GM21723 (cell line): ENCODE results near the gene GDA.
A peak's percentile ranks its signal among the peaks of the same experiment; 100 is the strongest.
"Not testable (repeated sequence)": the region's sequence is repeated elsewhere in the genome, so short reads cannot be mapped to it uniquely, and the experiment has no call there.

Experiments
- ATAC-seq: cut with Tn5 transposase; IDR thresholded peaks from one replicate; pipeline ENCODE4 v1.9.1; 2021; ENCODE audit warnings: mild to moderate bottlenecking, moderate library complexity; ENCODE audit not compliant: unreplicated experiment

The GDA gene

GRCh38 chr9:72274441-72274840 lies 125.2 kb downstream of the GDA start:
- ATAC-seq, result no peak

- ATAC-seq, result no peak
Observed at GRCh38 chr9:72274916-72275315, 125.7 kb downstream of the GDA start.

DNA sequence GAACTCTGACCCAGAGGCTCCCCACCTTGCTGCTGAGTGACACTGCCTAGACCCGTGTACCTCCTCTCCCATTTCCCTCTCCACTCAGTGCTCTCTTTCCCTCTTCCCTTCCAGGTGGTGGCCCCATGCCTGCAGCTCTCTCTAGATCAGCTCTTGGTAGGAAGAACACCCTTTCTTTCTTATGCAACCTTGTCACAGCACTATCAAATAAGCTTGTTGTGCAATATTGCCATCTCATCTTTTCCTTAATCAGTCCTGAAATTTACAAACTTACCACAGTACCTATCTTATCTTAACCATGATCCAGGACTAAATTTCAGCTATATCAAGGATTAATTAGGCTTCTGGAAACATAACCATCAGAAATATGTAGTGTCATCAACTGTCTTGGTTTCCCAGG lies 127.2 kb downstream of the GDA start:
- no peak for ATAC-seq

- ATAC-seq, result peak; percentile 72
Observed at GRCh38 chr9:72278959-72279358, 129.7 kb downstream of the GDA start.

DNA sequence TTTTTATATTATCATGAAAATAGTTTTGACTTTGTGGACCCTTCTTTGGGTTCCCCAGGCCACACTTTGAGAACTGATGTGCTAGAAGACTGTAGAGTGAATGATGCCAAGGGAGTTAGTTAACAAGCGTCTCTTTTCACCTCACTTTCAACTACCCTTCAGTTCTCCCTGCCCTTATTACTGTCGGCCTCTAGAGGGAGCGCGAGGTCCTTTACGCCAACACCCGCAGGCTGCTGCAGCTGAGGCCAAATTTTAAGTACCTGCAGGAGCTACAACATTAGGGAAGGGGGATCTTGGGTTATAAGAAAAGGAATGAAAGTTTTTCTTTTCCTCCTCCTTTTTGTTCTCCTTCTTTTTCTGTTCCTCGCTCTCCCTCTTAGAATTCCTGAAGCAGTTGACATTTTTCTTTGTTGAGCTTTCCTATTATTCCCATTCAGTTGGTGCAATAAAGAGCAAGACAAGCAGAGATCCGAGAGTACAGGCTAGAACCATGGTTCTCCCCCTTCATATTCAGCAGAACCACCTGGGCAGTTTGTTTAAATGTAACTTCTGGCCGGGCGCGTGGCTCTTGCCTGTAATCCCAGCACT lies 131.8 kb downstream of the GDA start:
- peak; percentile 91 for ATAC-seq

DNA sequence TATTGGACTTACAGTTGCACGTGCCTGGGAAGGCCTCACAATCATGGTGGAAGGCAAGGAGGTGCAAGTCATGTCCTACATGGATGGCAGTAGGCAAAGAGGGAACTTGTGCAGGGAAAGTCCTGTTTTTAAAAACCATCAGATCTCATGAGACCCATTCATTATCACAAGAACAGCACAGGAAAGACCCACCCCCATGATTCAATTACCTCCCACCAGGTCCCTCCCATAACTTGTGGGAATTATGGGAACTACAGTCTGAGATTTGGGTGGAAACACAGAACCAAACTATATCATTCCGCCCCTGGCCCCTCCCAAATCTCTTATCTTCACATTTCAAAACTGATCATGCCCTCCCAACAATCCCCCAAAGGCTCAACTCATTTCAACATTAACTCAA lies 140.2 kb downstream of the GDA start:
- no peak for ATAC-seq

DNA sequence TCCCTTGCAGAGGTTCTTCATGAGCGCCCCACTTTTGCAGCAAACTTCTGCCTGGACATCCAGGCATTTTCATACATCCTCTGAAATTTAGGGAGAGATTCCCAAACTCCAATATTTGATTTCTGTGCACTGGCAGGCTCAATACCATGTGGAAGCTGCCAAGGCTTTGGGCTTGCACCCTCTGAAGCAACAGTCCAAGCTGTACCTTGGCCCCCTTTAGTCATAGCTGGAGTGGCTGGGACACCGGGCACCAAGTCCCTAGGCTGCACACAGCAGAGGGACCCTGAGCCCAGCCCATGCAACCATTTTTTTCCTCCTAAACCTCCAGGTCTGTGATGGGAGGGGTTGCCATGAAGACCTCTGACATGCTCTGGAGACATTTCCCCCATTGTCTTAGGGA lies 141.1 kb downstream of the GDA start:
- no peak for ATAC-seq

DNA sequence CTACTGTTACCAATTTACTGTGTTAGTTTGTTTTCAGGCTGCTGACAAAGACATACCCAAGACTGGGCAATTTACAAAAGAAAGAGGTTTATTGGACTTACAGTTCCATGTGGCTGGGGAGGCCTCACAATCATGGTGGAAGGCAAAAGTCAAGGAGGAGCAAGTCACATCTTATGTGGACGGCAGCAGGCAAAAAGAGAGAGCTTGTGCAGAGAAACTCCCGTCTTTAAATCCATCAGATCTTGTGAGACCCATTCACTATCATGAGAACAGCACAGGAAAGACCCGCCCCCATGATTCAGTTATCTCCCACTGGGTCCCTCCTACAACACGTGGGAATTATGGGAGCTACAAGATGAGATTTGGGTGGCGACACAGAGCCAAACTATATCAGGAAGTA lies 142.3 kb downstream of the GDA start:
- ATAC-seq, result not testable (repeated sequence)

DNA sequence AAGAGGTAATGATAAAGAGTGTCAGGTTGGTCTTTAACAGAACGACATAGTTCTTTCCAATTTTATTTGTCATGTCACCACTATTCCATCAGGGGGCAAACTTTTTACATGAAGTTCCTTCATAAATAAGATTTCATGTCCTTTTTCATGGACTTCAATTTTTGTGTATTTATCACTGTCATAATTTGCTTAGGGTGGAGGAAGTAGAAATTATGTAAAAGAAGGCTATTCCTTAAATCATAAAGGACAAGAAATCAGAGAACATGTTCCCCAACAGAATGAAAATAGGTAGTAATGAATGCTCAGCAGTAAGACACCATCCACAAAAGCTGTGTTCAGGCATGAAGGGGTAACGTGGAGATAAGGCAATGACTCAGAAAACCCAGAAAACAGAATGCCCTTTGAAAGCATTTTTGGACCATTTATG lies 143.0 kb downstream of the GDA start:
- peak; percentile 71 for ATAC-seq

DNA sequence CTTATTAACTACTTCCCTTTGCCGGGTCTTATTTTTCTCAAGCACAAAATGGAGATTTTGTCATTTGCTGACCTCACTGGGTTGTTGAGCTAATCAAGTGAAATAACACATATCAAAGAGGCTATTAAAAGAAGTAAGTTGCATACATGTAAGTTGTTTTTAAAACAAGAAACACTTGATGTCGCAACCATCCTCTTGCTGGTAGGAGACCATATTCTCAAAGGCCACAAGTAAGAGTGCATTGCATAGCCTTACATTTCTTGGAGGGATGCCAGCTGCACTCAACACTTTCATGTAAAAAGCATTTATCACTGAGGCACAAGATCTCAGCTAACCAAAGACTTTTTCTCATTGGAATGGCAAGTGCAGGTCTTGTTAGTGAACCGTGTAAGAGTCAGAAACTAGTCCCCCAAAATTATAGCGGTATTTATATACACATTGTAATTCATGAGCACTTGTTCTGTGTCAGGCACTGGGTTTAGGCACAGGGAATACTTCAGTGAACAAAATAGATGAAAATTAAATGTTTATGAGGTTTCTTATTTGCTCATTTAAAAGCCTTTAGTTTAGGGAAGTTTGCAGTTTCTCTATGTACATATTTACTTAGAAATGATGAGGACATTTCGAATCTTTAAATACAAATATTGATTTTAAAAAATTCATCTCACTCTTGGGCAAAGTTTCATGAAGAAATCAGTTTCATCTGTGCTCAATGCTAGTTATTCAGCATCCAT lies 143.8 kb downstream of the GDA start:
- ATAC-seq, result no peak

DNA sequence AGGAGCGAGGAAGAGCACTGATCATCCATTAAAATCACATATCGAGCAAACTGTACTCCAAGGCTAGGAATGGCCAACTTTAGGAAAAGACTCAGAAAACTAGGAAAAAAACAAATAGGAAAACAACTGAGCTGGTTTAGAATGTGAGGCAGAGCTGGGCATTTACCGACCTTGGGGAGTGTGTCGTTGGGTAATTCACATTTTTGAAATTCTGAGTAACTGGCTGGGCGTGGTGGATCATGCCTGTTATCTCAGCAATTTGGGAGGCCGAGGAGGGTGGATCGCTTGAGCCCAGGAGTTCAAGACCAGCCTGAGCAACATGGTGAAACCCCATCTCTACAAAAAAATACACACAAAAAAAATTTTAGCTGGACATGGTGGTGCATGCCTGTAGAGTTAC lies 145.7 kb downstream of the GDA start:
- no peak for ATAC-seq

GRCh38 chr9:72297516-72297915 lies 148.3 kb downstream of the GDA start:
- ATAC-seq, result no peak

DNA sequence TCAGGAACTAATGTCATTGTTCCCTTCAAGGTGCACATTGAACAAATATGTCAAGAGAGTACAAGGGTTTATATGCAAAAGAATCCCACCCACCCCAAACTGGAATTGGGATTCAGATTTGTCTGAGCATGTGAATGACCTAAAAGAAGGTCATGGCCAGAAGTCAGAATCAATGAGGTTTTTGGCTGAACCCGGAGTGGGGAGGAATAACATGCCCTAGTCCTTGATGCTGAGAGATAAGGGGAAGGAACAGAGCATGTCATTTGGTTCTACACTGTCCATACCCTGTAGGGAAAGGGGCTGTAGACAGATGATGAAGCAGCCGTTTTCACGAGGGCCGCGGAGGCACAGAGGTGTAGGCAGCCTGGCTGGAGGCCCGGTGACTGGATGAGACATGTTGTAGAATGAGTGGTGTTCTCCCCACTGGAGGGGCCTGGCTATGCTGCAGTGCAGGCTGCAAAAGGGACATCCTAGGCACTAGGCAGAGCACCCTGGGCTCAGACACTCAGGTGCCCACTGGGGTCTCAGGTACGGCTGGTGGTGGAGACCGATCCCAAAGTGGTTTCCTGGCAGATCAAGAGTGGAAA lies 149.9 kb downstream of the GDA start:
- no peak for ATAC-seq

GRCh38 chr9:72300873-72301272 lies 151.6 kb downstream of the GDA start:
- no peak for ATAC-seq
